ENCODE measurements around the gene NFAM1. TPM values are rescaled to one million over a fixed set of nuclear protein-coding genes. Genes with fewer than 3 reads are reported as not detected.

NFAM1 gene
- total and polyA plus RNA-seq, 2 donors (not counting 3 experiments of a cell fraction or from before 2014, with no cell fraction given), result not detected

GRCh38 chr22:42410708-42411107 lies 21.5 kb downstream of the NFAM1 start:
- Histone ChIP-seq H3K36me3 (ENCODE audit: control insufficient read depth in 2 of 2, extremely low read depth in 1 of 2, insufficient read depth in 2 of 2, low read length in 2 of 2) (no peaks in the 10 kb centered on the region), H3K79me2 (ENCODE audit: control insufficient read depth, insufficient read depth, low read length) (no peaks in the 10 kb centered on the region), H3K4me2 (ENCODE audit: insufficient read depth, low read length) (no peak overlapping the region), H4K20me1 (replicated peaks; ENCODE audit: control insufficient read depth, extremely low read depth, insufficient read depth, low read length) (no peaks in the 10 kb centered on the region), H3K9me3 (replicated peaks; ENCODE audit: control insufficient read depth, insufficient read depth, low read length) (no peaks in the 10 kb centered on the region), H3K9me1 (replicated peaks; ENCODE audit: control insufficient read depth, extremely low read depth, insufficient read depth, low read length) (no peaks in the 10 kb centered on the region), H2AFZ (ENCODE audit: low read depth, low read length) (no peak overlapping the region), H3K9ac (replicated peaks; ENCODE audit: extremely low read depth, insufficient read depth, low read length) (no peak overlapping the region), H3K4me1 (ENCODE audit: control insufficient read depth, extremely low read depth, insufficient read depth, low read length) (no peaks in the 10 kb centered on the region), H3K27me3 (ENCODE audit: control insufficient read depth in 2 of 2, insufficient read depth in 2 of 2, low read length in 2 of 2) (peaks cover 0 to 1% of the 10 kb centered on the region in 2 experiments), H3K27ac (ENCODE audit: insufficient read depth, low read depth, low read length) (no peak overlapping the region), H3K4me3 (replicated peaks in 1 of 3; ENCODE audit: insufficient read depth in 1 of 3, low read depth in 1 of 3, low read length in 3 of 3) (no peak overlapping the region)
- ChIA-PET POLR2A (no interaction called here), CTCF (no interaction called here)
- dilution Hi-C loops (cut with MboI; ENCODE audit: extremely low pct_ligation_motif_present, low sequenced_read_pairs) (no loop called here), intact Hi-C loops (cut with micrococcal nuclease) (no loop called here)
- TF ChIP-seq POLR2AphosphoS5 (IDR thresholded peaks at IDR 0.05; ENCODE audit: insufficient read depth, low read depth, low read length) (no peak), CTCF (IDR thresholded peaks at IDR 0.05; ENCODE audit: extremely low read depth in 1 of 2, insufficient read depth in 1 of 2, low read depth in 1 of 2, low read length in 2 of 2) (no peak), POLR2A (IDR thresholded peaks at IDR 0.05; ENCODE audit: low read depth, low read length) (no peak), GATA2 (IDR thresholded peaks at IDR 0.05; ENCODE audit: insufficient read depth, insufficient read length, low read depth, low read length) (no peak), JUN (IDR thresholded peaks at IDR 0.05; ENCODE audit: borderline replicate concordance, insufficient read depth, insufficient read length, low read depth) (no peak), EZH2 (IDR thresholded peaks at IDR 0.05; ENCODE audit: borderline replicate concordance, low read depth, low read length, severe bottlenecking) (no peak), MAX (IDR thresholded peaks at IDR 0.05; ENCODE audit: insufficient read depth, insufficient read length) (no peak), FOS (IDR thresholded peaks at IDR 0.05; ENCODE audit: borderline replicate concordance, insufficient read depth, low read length) (no peak), MYC (IDR thresholded peaks at IDR 0.05; ENCODE audit: low read depth, low read length) (no peak)
- FAIRE-seq (no peak), DNase-seq (ENCODE audit: low read depth, low spot score) (no peak)
- BruUV-seq (replicated peaks), result no TSS peak

Data from endothelial cell of umbilical vein (primary cell).